SK-N-SH (cell line): Measurements from ENCODE around the gene KLHL28. TPM values are rescaled to one million over a fixed set of nuclear protein-coding genes. Genes with fewer than 3 reads are reported as not detected.

Experiments used
- CTCF ChIA-PET: fragments of 300-600, 350-600 bp; formaldehyde crosslinking; extraction: SDS; loops from one replicate; lab custom pipeline; 2021; lab: Yijun Ruan, JAX
- POLR2A ChIA-PET: fragments of 350-600 bp; sonication (Branson Sonifier 250); formaldehyde crosslinking; extraction: SDS; loops from one replicate; lab custom pipeline; 2020; ENCODE audit warnings: antibody characterized with exemption, inconsistent platforms; lab: Yijun Ruan, JAX
- DNase-seq: peaks from one replicate; pipeline ENCODE4 v3.0.0; 2012
- H2AFZ ChIP-seq: fragments of 200-600 bp; sonication (generic); 2 replicates; pipeline ENCODE4 v1.8.1; 2016; ENCODE audit warnings: antibody characterized with exemption, mild to moderate bottlenecking, low read depth
- H3F3A ChIP-seq: fragments of 200-600 bp; sonication (generic); replicated peaks from 2 replicates; pipeline ENCODE3; 2016; ENCODE audit warnings: antibody characterized with exemption, mild to moderate bottlenecking; ENCODE audit not compliant: insufficient read depth
- H3K27ac ChIP-seq, 2 experiments: fragments of 200-500 bp in 1 of 2; fragments of 200-600 bp in 1 of 2; sonication (Bioruptor generic) in 1 of 2; sonication (generic), shearing (Covaris generic) in 1 of 2; 2 replicates each; pipeline versions ENCODE4 v1.5.1 to v1.6.1; 2014 to 2016; ENCODE audit warnings: low read depth in 2 of 2, inconsistent platforms in 1 of 2, low read length in 1 of 2, mild to moderate bottlenecking in 1 of 2, mixed read lengths in 1 of 2
- H3K27me3 ChIP-seq: fragments of 200-600 bp; sonication (generic), shearing (Covaris generic); 2 replicates; pipeline ENCODE4 v1.6.1; 2016; ENCODE audit warnings: mixed run types; ENCODE audit not compliant: insufficient read depth
- H3K36me3 ChIP-seq, 2 experiments: fragments of 200-500 bp in 1 of 2; fragments of 200-600 bp in 1 of 2; sonication (Bioruptor generic) in 1 of 2; sonication (generic) in 1 of 2; replicated peaks in 1 of 2; 2 replicates each; pipeline versions ENCODE3 to v1.5.1; 2014 to 2016; ENCODE audit warnings: low read length in 1 of 2, mild to moderate bottlenecking in 1 of 2; ENCODE audit not compliant: insufficient read depth in 2 of 2, control insufficient read depth in 1 of 2
- H3K4me1 ChIP-seq, 2 experiments: fragments of 200-500 bp in 1 of 2; fragments of 200-600 bp in 1 of 2; sonication (Bioruptor generic) in 1 of 2; sonication (generic), shearing (Covaris generic) in 1 of 2; 2 replicates each; pipeline versions ENCODE4 v1.5.1 to v1.6.1; 2014 to 2016; ENCODE audit warnings: low read depth in 1 of 2, low read length in 1 of 2, mixed run types in 1 of 2; ENCODE audit not compliant: insufficient read depth in 2 of 2, control insufficient read depth in 1 of 2
- H3K4me2 ChIP-seq: fragments of 200-600 bp; sonication (generic), shearing (Covaris generic); 2 replicates; pipeline ENCODE4 v1.6.1; 2017; ENCODE audit warnings: mixed run types
- H3K4me3 ChIP-seq, 2 experiments: fragments of 200-500 bp in 1 of 2; fragments of 200-600 bp in 1 of 2; sonication (Bioruptor generic) in 1 of 2; sonication (generic), shearing (Covaris generic) in 1 of 2; 2 replicates each; pipeline versions ENCODE4 v1.5.1 to v1.8.1; 2014 to 2016; ENCODE audit warnings: low read depth in 2 of 2, inconsistent platforms in 1 of 2, low read length in 1 of 2, mild to moderate bottlenecking in 1 of 2, mixed read lengths in 1 of 2, moderate library complexity in 1 of 2
- H3K79me2 ChIP-seq: fragments of 200-600 bp; sonication (generic); 2 replicates; pipeline ENCODE4 v1.8.1; 2017; ENCODE audit warnings: mild to moderate bottlenecking; ENCODE audit not compliant: insufficient read depth
- H3K9ac ChIP-seq: fragments of 200-600 bp; sonication (generic); 2 replicates; pipeline ENCODE4 v1.6.1; 2017; ENCODE audit warnings: mixed run types
- H3K9me2 ChIP-seq: fragments of 200-600 bp; sonication (generic); 2 replicates; pipeline ENCODE4 v1.6.1; 2017; ENCODE audit warnings: mixed run types
- H3K9me3 ChIP-seq: fragments of 200-600 bp; sonication (generic); 2 replicates; pipeline ENCODE4 v1.6.1; 2017; ENCODE audit warnings: mixed run types, mild to moderate bottlenecking, moderate library complexity
- H4K20me1 ChIP-seq: fragments of 200-600 bp; sonication (generic); 2 replicates; pipeline ENCODE4 v1.6.1; 2017; ENCODE audit warnings: mild to moderate bottlenecking, mixed run types; ENCODE audit not compliant: insufficient read depth
- EZH2phosphoT487 ChIP-seq: fragments of 200-600 bp; sonication (generic); IDR thresholded peaks from 2 replicates; pipeline ENCODE4 v1.6.1; 2017; ENCODE audit warnings: low read depth, mixed run types, mild to moderate bottlenecking, antibody characterized with exemption, moderate library complexity, borderline replicate concordance
- FOXJ3 ChIP-seq: sonication (generic); formaldehyde crosslinking; IDR thresholded peaks from 2 replicates; pipeline ENCODE4 v1.5.1; 2020; ENCODE audit warnings: mild to moderate bottlenecking, missing genetic modification reagents
- GABPA ChIP-seq: IDR thresholded peaks from 2 replicates; pipeline ENCODE4 v1.4.0; 2012; ENCODE audit warnings: low read depth, mild to moderate bottlenecking
- MEF2A ChIP-seq: IDR thresholded peaks from 2 replicates; pipeline ENCODE4 v1.4.0; 2012; ENCODE audit warnings: low read depth, borderline replicate concordance
- MXI1 ChIP-seq: IDR thresholded peaks from 2 replicates; pipeline ENCODE4 v1.6.1; 2012; ENCODE audit warnings: mild to moderate bottlenecking, low read depth, low read length, improper control_type of control experiment
- NRF1 ChIP-seq: IDR thresholded peaks from 2 replicates; pipeline ENCODE4 v1.6.1; 2012; ENCODE audit warnings: low read depth, mild to moderate bottlenecking, low read length
- RCOR1 ChIP-seq: fragments of 150-350 bp; IDR thresholded peaks from 2 replicates; pipeline ENCODE4 v1.6.1; 2017; ENCODE audit warnings: antibody characterized with exemption, low read length
- SIN3A ChIP-seq: IDR thresholded peaks from 2 replicates; pipeline ENCODE4 v1.6.1; 2012; ENCODE audit warnings: low read depth, mild to moderate bottlenecking, low read length, moderate library complexity, borderline replicate concordance
- SMC3 ChIP-seq: IDR thresholded peaks from 2 replicates; pipeline ENCODE4 v1.6.1; 2012; ENCODE audit warnings: low read depth, low read length, improper control_type of control experiment
- TAF1 ChIP-seq: IDR thresholded peaks from 2 replicates; pipeline ENCODE4 v1.6.1; 2012; ENCODE audit warnings: low read depth, mild to moderate bottlenecking, low read length, moderate library complexity, borderline replicate concordance
- TEAD4 ChIP-seq: IDR thresholded peaks from 2 replicates; pipeline ENCODE4 v1.4.0; 2012; ENCODE audit warnings: mild to moderate bottlenecking, borderline replicate concordance; ENCODE audit not compliant: insufficient read depth
- WGBS: methylation state at CpG from one replicate; pipeline ENCODE4 v1.1.6; 2017; ENCODE audit warnings: low lambda C conversion rate; 5-methylcytosine and 5-hydroxymethylcytosine counted together
- polyA plus RNA-seq, 3 experiments: library from polyadenylated mRNA; depleted of rRNA; stranded (reverse); fragments of >200 nt; gene quantifications; 2 replicates each; pipeline ENCODE4 v1.2.3, GENCODE V29; 2012
- TF ChIP-seq, protein P1 (sequence below): IDR thresholded peaks from 2 replicates; pipeline ENCODE4 v1.6.1; 2012; ENCODE audit warnings: mild to moderate bottlenecking, low read depth, low read length, moderate library complexity
- TF ChIP-seq, protein P2 (sequence below): IDR thresholded peaks from 2 replicates; pipeline ENCODE4; 2012
- TF ChIP-seq, protein P3 (sequence below): fragments of 200-600 bp; sonication (generic); IDR thresholded peaks from 2 replicates; pipeline ENCODE4 v1.6.1; 2017; ENCODE audit warnings: antibody characterized with exemption, mild to moderate bottlenecking, moderate library complexity

The KLHL28 gene
- polyA plus RNA-seq, 1 of the 3 experiments (the other 2 are of a cell fraction): 0.72 TPM

GRCh38 chr14:44982594-44982993, 20.8 kb upstream of the KLHL28 start (continued):
- no peak for TF ChIP-seq SIN3A

DNA sequence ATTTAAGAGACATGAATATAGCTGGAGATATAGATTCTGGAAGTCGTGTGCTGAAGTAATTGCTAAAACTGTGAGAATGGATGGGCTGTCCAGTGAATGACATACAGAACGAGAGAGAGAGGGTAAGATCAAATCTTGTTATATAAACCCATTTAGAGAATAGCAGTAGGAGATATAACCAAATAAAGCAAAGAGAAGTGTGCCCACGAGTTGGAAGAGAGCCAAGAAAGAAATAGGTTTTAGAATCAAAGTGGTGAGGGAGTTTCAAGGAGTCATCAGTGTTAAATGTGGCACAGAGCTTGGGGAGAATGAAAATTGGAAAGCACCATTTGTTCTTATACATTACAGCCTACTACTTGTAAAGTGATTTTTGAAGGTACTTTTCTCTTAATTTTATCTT, 19.5 kb upstream of the KLHL28 start:
- CTCF ChIA-PET: no interaction called here
- no peak for DNase-seq
- TF ChIP-seq TEAD4: no peak
- TF ChIP-seq GABPA: no peak
- no peak for TF ChIP-seq RCOR1
- no peak for TF ChIP-seq MXI1
- TF ChIP-seq MEF2A: no peak
- no peak for TF ChIP-seq EZH2phosphoT487
- Histone ChIP-seq H3K9me3 (no peaks in the 10 kb centered on the region), H3K36me3 (no peaks in the 10 kb centered on the region), H3F3A (no peaks in the 10 kb centered on the region), H3K4me1 (peaks cover 0 to 3% of the 10 kb centered on the region in 2 experiments; a peak in 1 of 4 replicates), H3K9ac (no peak overlapping the region), H4K20me1 (no peaks in the 10 kb centered on the region), H3K27me3 (no peaks in the 10 kb centered on the region), H3K79me2 (peaks cover 21% of the 10 kb centered on the region), H2AFZ (no peak overlapping the region), H3K27ac (no peak overlapping the region), H3K4me3 (no peak overlapping the region), H3K4me2 (no peak overlapping the region), H3K9me2 (no peaks in the 10 kb centered on the region)
- WGBS: 43% methylated on average over 3 of the region's 3 CpGs
- POLR2A ChIA-PET: no interaction called here

DNA sequence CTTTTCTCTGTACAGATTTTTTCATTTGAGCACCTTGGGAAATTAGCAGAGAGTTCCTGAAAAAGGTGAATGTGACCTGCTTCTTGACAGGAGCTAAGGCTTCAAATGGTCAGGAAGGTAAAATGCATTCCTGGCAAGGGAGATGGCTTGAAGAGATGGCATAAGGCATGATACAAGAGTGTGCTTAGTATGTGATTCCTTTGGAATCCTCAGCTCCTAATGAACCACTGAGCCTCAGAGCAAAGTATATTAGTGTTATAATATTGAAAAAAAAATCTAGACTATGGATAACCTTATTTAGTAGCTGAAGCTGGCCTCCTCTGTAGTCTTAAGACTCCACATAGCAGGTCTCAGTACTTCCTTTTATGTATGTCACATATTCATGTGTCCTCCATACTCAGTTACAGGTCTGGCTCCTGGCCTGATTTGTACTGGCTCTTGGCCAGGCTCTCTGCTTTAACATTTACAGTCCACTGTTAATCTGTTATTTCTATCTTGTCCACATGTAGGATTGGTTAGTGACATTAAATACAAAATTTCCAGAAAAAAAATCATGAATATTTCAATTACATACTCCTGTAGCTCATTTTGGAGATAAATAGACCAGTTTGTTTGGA, 18.1 kb upstream of the KLHL28 start:
- H4K20me1 ChIP-seq: no peaks in the 10 kb centered on the region
- H3K9ac ChIP-seq: no peak overlapping the region
- peaks cover 30% of the 10 kb centered on the region for H3K79me2 ChIP-seq
- no peak overlapping the region for H3K27ac ChIP-seq
- no peaks in the 10 kb centered on the region for H3K27me3 ChIP-seq
- H3K4me3 ChIP-seq: no peak overlapping the region
- H2AFZ ChIP-seq: no peak overlapping the region
- no peak overlapping the region for H3K4me2 ChIP-seq
- no peaks in the 10 kb centered on the region for H3K9me2 ChIP-seq
- POLR2A ChIA-PET: no interaction called here
- H3F3A ChIP-seq: no peaks in the 10 kb centered on the region
- TF ChIP-seq TAF1 (no peak), FOXJ3 (CRISPR knock-in tag) (no peak), NRF1 (no peak), SMC3 (no peak)
- TF ChIP-seq, protein P1, sequence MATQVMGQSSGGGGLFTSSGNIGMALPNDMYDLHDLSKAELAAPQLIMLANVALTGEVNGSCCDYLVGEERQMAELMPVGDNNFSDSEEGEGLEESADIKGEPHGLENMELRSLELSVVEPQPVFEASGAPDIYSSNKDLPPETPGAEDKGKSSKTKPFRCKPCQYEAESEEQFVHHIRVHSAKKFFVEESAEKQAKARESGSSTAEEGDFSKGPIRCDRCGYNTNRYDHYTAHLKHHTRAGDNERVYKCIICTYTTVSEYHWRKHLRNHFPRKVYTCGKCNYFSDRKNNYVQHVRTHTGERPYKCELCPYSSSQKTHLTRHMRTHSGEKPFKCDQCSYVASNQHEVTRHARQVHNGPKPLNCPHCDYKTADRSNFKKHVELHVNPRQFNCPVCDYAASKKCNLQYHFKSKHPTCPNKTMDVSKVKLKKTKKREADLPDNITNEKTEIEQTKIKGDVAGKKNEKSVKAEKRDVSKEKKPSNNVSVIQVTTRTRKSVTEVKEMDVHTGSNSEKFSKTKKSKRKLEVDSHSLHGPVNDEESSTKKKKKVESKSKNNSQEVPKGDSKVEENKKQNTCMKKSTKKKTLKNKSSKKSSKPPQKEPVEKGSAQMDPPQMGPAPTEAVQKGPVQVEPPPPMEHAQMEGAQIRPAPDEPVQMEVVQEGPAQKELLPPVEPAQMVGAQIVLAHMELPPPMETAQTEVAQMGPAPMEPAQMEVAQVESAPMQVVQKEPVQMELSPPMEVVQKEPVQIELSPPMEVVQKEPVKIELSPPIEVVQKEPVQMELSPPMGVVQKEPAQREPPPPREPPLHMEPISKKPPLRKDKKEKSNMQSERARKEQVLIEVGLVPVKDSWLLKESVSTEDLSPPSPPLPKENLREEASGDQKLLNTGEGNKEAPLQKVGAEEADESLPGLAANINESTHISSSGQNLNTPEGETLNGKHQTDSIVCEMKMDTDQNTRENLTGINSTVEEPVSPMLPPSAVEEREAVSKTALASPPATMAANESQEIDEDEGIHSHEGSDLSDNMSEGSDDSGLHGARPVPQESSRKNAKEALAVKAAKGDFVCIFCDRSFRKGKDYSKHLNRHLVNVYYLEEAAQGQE: no peak
- TF ChIP-seq, protein P2, sequence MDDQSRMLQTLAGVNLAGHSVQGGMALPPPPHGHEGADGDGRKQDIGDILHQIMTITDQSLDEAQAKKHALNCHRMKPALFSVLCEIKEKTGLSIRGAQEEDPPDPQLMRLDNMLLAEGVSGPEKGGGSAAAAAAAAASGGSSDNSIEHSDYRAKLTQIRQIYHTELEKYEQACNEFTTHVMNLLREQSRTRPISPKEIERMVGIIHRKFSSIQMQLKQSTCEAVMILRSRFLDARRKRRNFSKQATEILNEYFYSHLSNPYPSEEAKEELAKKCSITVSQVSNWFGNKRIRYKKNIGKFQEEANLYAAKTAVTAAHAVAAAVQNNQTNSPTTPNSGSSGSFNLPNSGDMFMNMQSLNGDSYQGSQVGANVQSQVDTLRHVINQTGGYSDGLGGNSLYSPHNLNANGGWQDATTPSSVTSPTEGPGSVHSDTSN: no peak
- TF ChIP-seq, protein P3, sequence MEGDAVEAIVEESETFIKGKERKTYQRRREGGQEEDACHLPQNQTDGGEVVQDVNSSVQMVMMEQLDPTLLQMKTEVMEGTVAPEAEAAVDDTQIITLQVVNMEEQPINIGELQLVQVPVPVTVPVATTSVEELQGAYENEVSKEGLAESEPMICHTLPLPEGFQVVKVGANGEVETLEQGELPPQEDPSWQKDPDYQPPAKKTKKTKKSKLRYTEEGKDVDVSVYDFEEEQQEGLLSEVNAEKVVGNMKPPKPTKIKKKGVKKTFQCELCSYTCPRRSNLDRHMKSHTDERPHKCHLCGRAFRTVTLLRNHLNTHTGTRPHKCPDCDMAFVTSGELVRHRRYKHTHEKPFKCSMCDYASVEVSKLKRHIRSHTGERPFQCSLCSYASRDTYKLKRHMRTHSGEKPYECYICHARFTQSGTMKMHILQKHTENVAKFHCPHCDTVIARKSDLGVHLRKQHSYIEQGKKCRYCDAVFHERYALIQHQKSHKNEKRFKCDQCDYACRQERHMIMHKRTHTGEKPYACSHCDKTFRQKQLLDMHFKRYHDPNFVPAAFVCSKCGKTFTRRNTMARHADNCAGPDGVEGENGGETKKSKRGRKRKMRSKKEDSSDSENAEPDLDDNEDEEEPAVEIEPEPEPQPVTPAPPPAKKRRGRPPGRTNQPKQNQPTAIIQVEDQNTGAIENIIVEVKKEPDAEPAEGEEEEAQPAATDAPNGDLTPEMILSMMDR: no peak
- DNase-seq: peak; percentile 28
- H3K4me1 ChIP-seq: peaks cover 0 to 3% of the 10 kb centered on the region in 2 experiments; a peak in 1 of 4 replicates
- no peaks in the 10 kb centered on the region for H3K36me3 ChIP-seq
- H3K9me3 ChIP-seq: no peaks in the 10 kb centered on the region
- CTCF ChIA-PET: interaction anchor here (1.1 kb wide), 1 partner anchor 133 kb away, joined by 3 read pairs; no protein-coding TSS in a partner anchor
